ENCODE results near the gene WLS. TPM values are rescaled to one million over a fixed set of nuclear protein-coding genes. Genes with fewer than 3 reads are reported as not detected.

WLS gene
- total RNA-seq, 1 donor from 2014 or later = 46.5 TPM

DNA sequence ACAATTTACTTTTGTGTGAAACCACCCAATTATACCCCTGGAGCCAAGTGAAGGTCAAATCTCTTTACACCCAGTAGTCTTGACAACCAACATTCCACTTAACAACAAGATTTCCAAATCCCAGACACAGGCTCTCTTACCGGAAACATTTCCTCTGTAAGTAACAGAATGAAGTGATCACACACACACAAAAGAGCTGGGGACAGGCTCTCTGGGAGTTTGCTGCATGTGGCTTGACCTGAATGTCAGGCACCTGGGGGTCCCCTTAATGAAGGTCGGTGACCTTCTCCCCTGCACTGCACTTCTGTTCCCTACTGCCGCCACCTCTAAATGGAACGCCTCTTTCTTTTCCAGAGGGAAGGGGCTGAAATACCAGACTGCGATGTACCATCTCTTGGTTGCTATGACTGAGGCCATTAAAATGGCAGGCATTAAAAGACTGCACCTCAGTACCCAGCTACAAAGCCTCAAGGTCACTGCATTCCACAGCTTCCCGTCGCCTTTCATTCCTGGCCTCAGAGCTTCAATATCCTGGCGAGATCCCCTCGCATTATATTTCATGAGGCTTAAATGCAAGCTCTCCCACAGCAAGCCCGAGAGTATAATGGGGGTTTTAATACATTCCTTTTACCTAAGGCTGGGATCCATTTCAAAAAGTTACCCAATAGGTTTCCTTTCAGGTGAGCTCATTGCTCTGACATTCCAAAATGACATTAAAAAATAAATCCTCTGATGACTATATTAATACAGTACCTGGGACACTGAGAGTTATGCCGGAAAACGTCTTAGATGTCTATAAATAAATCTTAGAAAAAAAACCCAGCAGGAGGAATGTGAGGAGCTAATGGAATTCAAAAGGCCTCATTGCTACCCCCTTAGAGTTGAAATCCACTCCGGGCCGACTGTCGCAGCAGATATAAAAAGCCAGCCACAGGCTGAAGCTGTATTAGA, 91.0 kb downstream of the WLS start:
- DNase-seq (ENCODE audit: low read depth) = no peak

DNA sequence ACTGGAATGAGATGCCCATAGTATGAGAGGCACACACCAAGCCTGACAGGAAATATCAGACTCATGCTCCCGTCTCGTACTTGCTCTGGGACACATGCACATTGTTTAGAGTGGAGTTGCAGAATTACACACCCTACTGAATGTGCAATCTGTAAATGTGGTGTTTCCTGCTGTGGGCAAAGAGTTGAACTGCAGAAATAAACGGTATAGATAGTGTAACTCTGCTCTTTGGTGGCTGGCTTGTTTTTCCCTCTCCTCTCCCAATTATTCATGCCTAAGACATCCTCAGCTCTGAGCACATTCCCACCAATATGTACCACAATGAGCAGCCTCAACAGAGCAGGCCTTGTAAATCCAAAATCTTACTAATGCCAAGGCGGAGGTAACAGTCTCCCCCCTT, 91.8 kb downstream of the WLS start:
- DNase-seq (ENCODE audit: low read depth) = no peak

GRCh38 chr1:68136187-68136586, 96.1 kb downstream of the WLS start:
- DNase-seq (ENCODE audit: low read depth) = no peak

DNA sequence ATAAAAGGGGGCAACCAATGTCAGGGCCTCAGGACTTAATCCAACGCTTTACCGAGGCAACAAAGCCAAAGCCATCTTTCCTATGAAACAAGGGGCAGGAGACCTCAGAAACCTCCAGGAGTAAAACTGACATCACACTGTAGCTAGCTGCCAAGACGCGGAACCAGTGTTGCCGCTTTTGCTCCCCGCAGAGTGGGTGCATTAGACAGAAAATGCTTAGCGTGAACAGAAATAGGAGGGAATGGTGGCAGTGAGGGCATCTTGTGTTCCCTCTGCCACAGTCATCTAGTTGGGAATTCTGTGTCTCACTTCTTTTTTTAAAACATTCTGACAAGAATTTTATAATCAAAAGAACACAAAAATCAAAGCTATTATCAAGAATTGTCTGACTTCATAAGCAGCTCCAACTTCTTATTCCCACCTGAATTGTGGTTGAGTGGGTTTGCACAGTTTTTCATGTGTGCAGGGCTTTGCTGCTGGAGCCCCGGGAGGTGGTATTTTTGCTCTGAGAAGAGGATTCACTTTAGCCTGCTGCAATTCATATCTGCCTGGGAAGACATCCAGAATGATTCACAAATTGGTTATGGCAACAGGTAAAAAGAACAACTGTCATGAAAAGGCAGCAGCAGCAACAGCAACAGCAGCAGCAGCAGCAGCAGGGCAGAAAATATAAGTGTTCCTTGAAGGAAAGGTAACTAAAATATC, 99.7 kb downstream of the WLS start:
- DNase-seq (ENCODE audit: low read depth) = no peak

DNA sequence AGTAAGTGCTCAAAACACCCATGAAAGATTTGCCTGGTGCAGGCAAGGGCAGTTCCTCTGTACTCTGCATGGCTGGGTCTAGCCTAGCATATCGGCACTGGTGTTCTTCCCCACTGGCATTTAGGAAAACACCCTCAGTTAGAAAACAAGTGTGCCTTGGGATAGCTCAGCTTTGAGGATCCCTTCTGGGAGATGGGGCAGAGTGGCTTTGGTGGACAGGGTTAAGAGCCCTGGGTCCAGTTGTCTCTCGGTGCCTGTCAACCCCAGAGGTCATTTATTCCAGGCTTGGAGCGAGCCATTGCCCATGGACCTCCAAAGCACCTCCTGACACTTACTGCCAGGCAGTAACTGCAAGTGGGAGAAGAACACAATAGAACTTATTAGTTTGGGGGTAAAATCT, 101.1 kb downstream of the WLS start:
- DNase-seq (ENCODE audit: low read depth) = no peak

- DNase-seq (ENCODE audit: low read depth) = no peak
Observed at GRCh38 chr1:68129536-68130250, 102.6 kb downstream of the WLS start.

GRCh38 chr1:68128820-68129219, 103.5 kb downstream of the WLS start:
- no peak for DNase-seq (ENCODE audit: low read depth)

- DNase-seq (ENCODE audit: low read depth) = peak; percentile 51
Observed at GRCh38 chr1:68128157-68128556, 104.2 kb downstream of the WLS start.

DNA sequence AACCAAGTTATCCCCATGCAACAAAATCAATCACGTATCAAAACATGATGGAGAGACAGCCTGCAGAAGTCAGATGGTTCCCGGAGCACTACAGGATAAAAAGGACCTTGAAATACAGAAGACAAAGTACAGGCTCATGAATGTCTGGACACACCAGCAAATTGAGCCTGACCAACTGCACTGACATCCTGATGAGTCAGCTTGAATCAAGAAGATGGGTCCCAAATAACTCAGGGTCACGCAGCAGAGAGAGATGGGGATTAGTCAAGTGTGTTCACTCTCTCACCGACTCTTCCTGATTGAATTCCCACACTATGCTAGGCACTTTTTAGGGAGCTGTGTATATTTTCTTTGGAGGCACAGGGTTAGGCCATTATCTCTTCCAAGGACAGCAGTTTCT, 110.8 kb downstream of the WLS start:
- peak; percentile 43 for DNase-seq (ENCODE audit: low read depth)

DNA sequence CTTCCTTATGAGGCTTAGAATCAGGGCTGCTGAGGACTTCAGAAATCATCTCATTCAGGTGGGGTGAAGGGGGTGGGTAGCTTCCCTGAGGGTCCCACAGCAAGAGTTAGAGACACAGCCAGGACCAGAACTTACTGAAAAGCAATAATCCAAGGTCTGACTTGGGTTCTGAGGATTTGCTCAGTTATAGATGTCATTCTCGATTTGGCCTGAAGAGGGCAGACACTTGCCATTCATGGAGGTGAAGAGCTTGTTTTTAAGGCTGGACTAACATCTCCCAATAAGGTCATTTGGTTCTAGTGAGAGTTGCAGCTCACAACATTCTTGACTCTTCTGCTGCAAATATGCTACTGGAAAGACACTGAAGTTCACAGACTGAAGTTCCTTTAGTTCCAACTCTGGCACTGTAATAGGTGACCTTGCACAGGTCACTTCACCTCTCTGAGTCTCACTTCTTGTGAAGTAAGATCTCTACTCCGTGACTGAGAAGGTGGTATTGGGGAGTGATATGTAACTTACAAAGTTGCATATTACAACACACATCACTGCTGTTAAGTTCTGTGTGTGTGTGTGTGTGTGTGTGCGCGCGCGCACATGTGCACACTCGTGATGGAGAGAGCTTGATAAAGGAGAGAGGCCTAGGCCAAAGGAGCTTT, 112.1 kb downstream of the WLS start:
- peak; percentile 82 for DNase-seq (ENCODE audit: low read depth)

- DNase-seq (ENCODE audit: low read depth) = no peak
Observed at GRCh38 chr1:68119445-68119844, 112.9 kb downstream of the WLS start.

DNA sequence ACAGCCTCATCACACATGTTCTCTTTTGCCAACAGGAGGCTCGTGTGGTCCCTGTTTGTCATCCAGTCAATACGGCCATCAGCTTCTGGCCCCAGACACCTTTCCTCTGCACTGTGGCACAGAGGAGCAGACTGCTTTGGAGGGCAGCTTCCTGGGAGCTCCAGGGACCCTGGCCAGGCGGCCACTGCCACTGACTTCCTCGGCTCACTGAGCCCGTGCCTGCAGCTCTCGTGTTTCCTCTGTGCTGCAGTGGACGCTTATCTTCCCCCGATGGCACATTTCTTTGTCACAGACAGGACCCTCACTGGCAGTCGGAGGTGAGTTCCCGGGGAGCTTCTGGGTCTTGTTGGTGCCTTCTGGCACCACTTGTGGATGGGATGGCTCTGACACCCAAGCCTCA, 114.9 kb downstream of the WLS start:
- no peak for DNase-seq (ENCODE audit: low read depth)

GRCh38 chr1:68116643-68117235, 115.6 kb downstream of the WLS start:
- peak; percentile 65 for DNase-seq (ENCODE audit: low read depth)

GRCh38 chr1:68115308-68115707, 117.0 kb downstream of the WLS start:
- no peak for DNase-seq (ENCODE audit: low read depth)

DNA sequence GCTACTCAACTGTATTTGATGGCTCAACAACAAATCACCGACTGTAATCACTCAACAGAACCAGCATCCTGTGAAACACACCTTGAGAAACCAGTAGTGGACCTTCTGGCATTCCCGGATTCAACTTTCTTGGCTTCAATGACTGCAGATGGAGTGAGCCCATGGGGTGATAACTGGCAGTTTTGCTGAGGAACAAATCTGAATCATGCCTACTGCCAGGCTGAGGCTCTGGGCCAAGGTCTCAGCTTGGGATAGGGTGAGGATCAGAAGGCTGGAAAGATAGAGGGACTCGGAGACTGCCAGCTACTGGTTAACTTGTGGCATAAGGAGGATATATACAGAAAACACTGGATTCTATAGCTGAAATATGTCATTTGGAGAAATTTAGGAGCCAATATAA, 118.4 kb downstream of the WLS start:
- DNase-seq (ENCODE audit: low read depth) = no peak

DNA sequence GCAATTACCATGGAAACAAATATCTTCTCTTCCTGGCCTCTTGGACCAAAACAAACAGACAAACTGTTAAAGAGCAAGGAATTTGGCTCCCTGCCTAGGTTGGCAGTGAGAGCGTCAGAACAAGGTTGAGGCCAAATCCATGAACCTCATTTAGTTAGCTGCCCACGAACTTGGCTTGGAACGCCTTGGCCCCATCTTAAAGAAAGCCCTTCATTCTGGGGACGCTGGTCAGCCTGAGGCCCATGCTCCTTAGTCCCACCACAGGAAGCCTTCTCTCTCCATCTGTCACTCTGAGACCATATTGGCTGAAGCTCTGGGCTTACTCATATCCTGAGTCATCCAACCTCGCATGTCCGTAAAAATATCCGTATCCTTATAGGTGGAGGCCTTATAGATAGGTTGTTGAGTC, 119.5 kb downstream of the WLS start:
- peak; percentile 52 for DNase-seq (ENCODE audit: low read depth)

DNA sequence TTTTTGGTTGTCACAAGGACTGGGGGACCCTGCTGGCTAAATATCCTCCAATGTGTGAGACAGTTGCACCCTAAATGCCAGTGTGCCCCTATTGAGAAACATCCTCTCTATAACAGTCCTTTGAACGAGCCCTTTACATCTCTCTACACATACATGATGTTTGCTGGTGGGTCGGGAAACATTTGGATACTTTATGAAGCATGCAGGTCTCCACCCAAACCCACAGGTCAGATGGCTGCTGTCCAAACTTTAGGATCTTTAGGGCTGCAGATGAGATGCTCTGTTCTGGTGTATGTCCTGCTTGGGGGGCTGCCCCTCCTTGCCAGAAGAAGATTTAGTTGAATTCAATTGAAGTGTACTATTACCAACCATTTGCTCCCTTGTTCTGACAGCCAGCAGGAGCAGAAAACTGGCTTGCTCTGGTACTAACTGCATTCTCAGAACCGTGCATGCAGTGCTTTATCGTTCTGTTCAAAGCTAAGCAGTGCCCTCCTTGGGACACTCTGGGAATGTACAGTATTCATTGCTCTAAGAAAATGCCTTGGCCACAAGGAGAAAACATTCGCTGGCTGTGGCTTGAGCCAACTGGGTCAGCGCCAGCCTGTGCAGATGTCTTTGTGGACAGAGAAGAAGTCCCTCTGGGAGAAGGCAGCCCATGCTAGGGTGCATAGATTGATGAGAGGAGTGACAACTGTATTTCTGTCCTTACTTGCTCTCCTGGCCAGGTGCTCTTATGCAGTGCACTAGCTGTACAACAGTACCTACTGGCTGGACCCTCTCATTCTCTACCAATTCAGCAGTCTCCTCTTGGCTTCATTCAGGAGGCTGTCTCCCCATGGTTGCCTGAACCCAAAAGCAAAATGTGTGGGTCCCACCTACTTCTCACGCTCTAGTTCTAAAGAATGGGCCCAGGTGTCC, 120.5 kb downstream of the WLS start:
- peak; percentile 96 for DNase-seq (ENCODE audit: low read depth)

DNA sequence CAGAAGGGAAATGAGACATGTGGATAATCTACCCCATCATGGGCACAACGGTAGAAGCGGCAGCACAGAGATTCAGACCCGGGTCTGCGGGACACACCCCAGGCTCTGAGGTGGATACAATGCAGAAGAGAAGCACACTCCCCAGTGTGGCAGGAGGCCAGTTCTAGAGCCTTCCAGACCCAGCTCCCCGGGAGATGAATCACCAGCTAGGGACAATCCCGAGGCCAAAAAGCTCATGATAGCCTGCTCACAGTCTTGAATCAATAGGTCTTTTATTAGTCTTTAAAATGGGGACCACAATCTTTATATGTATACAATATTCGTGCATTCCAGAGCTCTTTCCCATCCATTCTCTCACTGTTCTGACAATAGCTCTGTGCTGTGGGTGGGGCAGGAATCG, 124.6 kb downstream of the WLS start:
- peak; percentile 48 for DNase-seq (ENCODE audit: low read depth)

GRCh38 chr1:68103884-68104554, 128.3 kb downstream of the WLS start:
- peak; percentile 89 for DNase-seq (ENCODE audit: low read depth)
